GM19397 (cell line): ENCODE measurements around the gene SLC39A11.
"Not testable (repeated sequence)": the region's sequence is repeated elsewhere in the genome, so short reads cannot be mapped to it uniquely, and the experiment has no call there.

Source experiments
- ATAC-seq: cut with Tn5 transposase; IDR thresholded peaks from one replicate; pipeline ENCODE4 v1.9.1; 2021; ENCODE audit warnings: mild to moderate bottlenecking, moderate library complexity; ENCODE audit not compliant: unreplicated experiment

SLC39A11 gene

DNA sequence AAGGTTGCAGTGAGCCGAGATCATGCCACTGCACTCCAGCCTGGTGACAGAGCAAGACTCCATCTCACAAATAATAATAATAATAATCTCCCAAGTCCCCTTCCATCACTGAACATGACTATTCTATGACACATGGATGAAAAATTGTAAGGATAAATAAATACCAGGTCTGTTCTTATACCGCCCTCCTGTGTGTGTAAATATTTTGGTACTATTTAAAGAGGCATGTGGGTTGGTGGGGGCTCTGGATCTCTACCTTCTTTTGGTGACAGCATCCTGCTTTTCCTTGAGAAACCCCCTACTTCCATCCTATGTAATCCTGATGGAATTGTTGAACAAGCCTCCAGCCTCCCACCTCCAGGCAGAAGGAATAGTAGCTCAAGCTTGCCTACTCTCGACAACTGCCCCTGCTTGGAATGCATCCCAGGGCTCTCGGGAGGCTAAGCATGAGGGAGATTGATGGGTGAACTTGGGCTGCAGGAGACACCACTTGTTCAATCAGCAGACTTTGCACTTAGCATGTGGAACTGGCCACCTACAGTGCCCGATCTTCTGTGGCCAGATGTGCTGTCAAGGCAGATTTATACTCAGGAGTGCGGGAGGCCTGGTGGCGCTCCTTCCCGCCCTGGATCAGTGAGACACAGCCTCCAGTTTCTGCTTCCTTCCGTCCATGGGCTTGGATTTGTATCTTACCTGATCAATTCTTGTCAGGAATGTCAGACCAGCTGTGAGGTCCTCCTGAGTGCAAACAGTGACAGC lies 287.4 kb downstream of the SLC39A11 start:
- ATAC-seq, result no peak

GRCh38 chr17:72802726-72803125 lies 289.8 kb downstream of the SLC39A11 start:
- no peak for ATAC-seq

DNA sequence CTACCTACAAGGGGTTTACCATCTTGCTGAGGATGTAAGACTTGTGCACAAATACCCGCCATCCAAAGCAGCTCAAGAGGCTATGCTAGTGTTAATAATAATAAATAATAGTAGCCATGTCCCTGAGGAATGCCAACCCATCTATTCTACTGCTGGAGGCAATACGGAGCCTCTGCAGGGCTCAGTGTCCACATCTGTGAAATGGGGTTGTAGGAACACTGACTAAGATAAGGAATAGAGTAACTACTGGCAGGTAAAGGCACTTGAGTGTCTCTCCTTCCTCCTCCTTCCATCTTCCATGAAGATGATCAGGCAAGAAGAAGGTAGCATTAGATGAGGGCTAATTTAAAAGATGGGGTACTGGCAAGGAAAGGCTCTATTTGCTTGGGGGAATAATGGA lies 295.3 kb downstream of the SLC39A11 start:
- ATAC-seq, result no peak

- no peak for ATAC-seq
Measured at GRCh38 chr17:72795941-72796340, 296.5 kb downstream of the SLC39A11 start.

- ATAC-seq, result no peak
Measured at GRCh38 chr17:72794152-72794551, 298.3 kb downstream of the SLC39A11 start.

DNA sequence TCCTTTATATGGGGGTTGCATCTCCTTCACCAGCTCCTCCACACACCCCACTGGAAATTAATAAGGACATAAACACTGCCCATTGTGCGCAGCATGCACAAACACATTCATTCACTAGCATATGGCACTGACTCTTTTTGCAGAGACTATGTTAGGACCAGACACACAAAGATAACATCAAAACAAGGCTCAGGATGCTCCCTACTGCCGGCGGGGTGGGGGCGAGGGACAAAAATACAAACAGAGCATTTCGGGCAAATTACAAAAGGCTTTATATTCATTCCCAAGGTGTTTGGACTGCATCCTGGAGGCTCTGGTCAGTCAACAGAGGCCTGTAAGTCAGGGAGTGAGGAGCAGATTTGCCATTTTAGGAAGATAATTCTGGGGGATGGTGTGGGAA lies 299.7 kb downstream of the SLC39A11 start:
- ATAC-seq, result no peak

- no peak for ATAC-seq
Measured at GRCh38 chr17:72790190-72790589, 302.3 kb downstream of the SLC39A11 start.

DNA sequence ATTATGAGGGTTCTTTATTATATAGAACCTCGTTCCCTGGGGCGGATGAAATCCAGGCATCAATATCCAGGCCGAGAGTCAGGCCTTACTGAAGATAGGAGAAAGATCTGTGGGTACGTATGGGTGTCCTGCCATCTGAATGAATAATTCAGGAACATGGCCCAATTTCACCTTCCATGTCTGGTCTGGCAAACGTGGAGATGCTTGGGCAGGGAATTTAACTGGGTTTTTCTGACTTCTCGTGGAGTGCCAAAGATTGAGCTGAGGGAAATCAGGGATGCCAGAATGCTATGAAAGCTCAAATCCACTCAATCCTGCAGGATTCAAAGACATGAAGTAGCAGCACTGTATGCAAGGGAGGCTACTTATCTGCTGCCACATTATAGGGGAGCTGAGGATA lies 302.8 kb downstream of the SLC39A11 start:
- no peak for ATAC-seq

- ATAC-seq, result no peak
Measured at GRCh38 chr17:72788950-72789585, 303.4 kb downstream of the SLC39A11 start.

DNA sequence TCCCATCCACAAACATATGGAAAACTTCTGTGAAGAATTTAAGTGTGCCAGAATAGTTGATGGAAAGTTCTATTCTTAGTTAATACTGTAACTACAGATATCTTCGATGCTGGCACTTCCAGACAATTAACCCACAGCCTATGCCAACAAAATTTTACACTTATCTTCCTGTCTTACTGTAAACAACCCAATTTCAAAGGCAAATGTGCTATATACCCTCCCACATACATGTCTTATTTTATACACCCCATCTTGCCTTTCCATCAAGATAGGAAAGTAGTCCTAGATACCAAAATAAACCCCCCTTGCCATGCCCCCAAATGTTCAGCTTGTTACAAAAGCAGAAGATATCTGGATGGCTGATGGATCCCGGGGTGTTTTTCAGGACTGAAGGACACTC lies 306.3 kb downstream of the SLC39A11 start:
- ATAC-seq, result no peak

DNA sequence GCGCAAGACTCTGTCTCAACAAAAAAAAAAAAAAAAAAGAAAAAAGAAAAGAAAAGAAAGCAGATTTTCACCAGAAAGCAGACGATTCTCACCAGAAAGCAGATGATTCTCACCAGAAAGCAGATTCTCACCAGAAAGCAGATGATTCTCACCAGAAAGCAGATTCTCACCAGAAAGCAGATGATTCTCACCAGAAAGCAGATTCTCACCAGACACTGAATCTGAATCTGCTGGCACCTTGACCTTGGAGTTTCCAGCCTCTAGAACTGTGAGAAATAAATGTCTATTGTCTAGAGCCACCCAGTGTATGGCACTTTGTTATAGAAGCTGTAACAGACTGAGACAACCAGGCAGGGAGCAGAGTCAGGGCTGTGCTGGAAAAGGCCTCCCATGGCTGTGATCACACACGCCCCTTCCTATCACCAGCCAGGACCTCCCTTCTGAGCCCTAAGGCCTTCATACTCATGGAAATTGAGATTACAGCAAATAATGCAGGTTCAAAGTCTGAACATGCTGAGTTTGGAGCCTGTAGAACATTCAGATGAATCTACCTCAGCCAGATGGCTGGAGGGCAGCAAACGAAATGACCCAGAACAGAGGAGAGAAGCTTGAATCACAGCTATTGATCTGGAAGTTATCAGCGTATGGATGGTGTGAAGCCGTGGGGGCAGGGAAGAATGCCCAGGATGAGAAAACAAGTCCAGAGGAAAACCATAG lies 309.3 kb downstream of the SLC39A11 start:
- ATAC-seq, result no peak

- not testable (repeated sequence) for ATAC-seq
Measured at GRCh38 chr17:72782437-72782836, 310.1 kb downstream of the SLC39A11 start.

DNA sequence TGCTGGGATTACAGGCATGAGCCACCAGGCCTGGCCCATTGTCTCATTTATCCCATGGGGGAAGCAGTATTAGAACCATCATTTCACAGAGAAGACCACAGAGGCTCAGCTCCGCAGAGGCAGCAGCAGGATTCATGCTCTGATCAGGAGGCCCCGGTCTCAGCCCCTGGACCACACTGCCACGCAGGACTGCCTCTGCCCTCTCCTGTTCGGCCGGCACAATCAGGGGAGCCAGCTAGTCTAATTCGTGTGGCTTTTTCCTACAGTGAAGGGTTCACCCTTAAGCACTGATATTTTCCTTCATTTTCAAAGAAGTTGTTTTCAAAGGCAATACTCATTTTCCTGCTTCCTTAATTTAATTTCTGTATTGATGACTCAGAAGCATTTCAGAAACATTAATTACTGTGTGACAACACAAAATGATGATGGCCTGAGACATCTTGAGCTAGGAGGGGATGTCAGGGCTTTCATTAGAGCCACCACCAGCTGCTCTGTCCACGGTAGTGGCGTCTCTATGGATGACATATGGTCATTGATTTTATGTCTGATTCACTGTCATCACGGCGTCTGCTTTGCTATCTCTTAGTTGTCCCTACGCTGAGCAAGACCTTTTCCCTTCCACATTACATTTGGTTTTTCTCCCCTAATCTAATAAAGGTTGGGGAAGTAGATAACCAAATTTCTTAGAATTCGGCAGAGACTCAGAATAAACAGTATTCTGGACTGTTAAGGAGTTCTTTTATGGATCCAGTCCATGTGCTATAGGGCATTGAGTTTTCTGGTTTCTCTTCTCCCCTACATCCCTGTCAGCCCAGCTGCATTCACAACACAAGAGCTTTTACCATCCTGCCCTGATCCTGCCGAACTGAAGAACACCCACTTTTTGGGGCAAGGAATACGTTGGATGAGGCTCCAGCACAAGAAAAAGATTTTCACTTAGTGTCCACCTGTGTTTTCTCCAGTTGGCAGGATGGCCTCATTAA lies 314.0 kb downstream of the SLC39A11 start:
- no peak for ATAC-seq

GRCh38 chr17:72775919-72776318 lies 316.6 kb downstream of the SLC39A11 start:
- no peak for ATAC-seq

DNA sequence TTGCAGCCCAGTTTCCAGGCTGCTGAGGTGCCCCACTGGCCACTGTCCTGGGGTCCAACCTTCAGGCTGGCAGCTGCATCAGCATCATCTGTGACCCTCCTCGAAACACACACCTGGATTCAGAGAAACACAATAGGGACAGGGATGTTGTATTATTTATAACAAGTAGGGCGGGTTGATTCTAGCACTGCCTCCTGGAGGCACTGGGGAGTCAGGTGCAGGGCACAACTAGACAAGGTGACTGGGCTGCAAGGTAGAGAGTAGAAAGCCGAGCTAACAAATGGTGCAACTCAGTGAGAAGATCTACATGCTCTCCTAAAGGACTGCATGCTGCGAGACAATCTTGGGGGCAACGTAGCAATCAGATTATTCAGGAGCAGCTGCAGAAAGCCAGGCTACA lies 317.3 kb downstream of the SLC39A11 start:
- no peak for ATAC-seq

- ATAC-seq, result no peak
Measured at GRCh38 chr17:72774236-72774635, 318.3 kb downstream of the SLC39A11 start.

DNA sequence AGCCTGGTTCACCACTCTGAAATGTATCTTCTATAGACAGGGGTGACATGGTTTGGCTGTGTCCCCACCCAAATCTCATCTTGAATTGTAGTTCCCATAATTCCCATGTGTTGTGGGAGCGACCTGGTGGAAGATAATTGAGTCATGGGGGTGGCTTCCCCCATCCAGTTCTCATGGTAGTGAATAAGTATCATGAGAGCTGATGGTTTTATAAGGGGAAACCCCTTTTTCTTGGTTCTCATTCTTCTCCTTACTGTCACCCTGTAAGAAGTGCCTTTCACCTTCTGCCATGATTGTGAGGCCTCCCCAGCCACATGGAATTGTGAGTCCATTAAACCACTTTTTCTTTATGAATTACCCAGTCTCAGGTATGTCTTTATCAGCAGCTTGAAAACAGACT lies 319.3 kb downstream of the SLC39A11 start:
- ATAC-seq, result not testable (repeated sequence)

DNA sequence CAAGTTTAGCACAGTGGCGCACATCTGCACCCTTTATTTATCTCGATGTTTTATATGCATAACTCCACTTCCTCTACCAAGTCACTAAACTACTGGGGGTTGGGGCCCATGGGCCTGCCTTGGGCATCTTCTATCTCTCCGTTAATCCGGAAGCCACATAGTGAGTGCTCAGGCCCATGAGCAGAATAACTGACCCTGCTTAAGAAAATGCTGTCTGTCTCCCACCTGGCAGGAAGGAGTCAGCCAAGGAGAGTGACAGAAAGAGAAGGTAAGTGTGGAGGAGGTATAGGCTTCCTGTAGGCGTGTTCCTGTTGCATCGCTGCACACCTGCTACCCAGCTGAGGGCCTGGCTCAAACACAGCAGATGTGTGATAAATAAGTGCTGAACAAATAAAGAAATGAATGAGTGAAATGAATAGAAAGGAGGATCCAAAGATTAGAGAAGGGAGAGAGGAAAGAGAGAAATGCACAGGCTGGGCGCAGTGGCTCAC lies 320.1 kb downstream of the SLC39A11 start:
- ATAC-seq, result no peak

GRCh38 chr17:72771734-72772133 lies 320.8 kb downstream of the SLC39A11 start:
- no peak for ATAC-seq

DNA sequence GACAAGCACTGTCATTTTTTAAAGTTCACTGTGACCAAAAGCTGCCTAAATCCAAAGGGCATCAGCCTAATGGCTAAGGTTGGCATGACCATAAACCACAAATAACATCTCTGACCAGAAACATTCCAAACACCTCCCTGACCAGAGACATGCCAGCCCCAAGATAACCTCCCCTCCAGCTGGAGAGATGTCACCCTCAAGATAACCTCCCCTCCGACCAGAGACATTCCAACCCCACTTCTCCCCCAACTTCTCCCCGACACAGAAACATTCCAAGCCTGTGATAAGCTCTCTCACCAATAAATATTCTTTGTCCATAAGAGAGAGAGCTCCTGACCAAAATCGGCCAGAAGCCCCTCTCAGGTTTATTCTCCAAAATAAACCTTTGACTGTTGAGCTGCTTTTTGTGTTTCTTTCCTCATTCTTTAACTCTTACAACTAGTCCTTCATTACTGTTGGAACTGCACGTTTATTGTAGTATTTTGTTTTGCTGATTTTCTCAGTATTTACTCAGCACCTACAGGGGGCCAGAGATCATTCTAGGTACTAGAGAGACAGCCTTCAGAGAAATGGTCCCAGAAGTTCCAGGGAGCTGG lies 325.6 kb downstream of the SLC39A11 start:
- ATAC-seq, result no peak
